Measurements from ENCODE around the gene TAS2R30.

DNA sequence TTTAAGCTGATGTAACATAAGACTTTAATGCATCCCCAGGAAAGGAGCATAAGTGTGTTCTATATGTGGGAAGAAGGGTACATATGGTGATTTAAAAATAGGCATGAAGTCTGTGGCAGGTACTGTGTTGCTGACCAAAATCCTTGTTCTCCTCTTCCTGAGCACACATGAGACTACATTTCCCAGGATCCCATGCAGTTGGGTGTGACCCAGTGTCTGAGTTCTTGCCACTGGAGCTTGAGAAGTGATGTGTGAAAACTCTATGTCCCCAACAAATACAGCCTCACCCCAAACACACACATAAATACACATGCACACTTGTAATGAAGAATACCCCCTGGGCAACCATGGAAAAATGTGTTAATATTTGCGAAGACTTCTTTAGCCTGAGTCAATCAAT, 28.1 kb upstream of the TAS2R30 start:
- TF ChIP-seq, protein P1, sequence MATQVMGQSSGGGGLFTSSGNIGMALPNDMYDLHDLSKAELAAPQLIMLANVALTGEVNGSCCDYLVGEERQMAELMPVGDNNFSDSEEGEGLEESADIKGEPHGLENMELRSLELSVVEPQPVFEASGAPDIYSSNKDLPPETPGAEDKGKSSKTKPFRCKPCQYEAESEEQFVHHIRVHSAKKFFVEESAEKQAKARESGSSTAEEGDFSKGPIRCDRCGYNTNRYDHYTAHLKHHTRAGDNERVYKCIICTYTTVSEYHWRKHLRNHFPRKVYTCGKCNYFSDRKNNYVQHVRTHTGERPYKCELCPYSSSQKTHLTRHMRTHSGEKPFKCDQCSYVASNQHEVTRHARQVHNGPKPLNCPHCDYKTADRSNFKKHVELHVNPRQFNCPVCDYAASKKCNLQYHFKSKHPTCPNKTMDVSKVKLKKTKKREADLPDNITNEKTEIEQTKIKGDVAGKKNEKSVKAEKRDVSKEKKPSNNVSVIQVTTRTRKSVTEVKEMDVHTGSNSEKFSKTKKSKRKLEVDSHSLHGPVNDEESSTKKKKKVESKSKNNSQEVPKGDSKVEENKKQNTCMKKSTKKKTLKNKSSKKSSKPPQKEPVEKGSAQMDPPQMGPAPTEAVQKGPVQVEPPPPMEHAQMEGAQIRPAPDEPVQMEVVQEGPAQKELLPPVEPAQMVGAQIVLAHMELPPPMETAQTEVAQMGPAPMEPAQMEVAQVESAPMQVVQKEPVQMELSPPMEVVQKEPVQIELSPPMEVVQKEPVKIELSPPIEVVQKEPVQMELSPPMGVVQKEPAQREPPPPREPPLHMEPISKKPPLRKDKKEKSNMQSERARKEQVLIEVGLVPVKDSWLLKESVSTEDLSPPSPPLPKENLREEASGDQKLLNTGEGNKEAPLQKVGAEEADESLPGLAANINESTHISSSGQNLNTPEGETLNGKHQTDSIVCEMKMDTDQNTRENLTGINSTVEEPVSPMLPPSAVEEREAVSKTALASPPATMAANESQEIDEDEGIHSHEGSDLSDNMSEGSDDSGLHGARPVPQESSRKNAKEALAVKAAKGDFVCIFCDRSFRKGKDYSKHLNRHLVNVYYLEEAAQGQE (IDR thresholded peaks at IDR 0.05; ENCODE audit: borderline replicate concordance): no peak
- TF ChIP-seq, protein P2, sequence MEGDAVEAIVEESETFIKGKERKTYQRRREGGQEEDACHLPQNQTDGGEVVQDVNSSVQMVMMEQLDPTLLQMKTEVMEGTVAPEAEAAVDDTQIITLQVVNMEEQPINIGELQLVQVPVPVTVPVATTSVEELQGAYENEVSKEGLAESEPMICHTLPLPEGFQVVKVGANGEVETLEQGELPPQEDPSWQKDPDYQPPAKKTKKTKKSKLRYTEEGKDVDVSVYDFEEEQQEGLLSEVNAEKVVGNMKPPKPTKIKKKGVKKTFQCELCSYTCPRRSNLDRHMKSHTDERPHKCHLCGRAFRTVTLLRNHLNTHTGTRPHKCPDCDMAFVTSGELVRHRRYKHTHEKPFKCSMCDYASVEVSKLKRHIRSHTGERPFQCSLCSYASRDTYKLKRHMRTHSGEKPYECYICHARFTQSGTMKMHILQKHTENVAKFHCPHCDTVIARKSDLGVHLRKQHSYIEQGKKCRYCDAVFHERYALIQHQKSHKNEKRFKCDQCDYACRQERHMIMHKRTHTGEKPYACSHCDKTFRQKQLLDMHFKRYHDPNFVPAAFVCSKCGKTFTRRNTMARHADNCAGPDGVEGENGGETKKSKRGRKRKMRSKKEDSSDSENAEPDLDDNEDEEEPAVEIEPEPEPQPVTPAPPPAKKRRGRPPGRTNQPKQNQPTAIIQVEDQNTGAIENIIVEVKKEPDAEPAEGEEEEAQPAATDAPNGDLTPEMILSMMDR (IDR thresholded peaks at IDR 0.05; ENCODE audit: poor library complexity, severe bottlenecking): no peak
- no peak for TF ChIP-seq POLR2AphosphoS5 (IDR thresholded peaks at IDR 0.05)
- TF ChIP-seq EP300 (conservative IDR thresholded peaks at IDR 0.05; ENCODE audit: poor library complexity, severe bottlenecking): no peak
- no peak for TF ChIP-seq TAF1 (IDR thresholded peaks at IDR 0.05; ENCODE audit: low read depth)
